Keratinocyte (primary cell): ENCODE measurements around the gene GOPC.

Source experiments
- CTCF ChIP-seq, 3 experiments: IDR thresholded peaks in 1 of 3; conservative IDR thresholded peaks in 1 of 3; optimal IDR thresholded peaks in 1 of 3; 2 replicates in 2 of 3; 3 replicates in 1 of 3; pipeline versions ENCODE3 to v1.5.1; 2011; ENCODE audit warnings: low read length in 3 of 3, mild to moderate bottlenecking in 3 of 3, moderate library complexity in 2 of 3, control low read depth in 1 of 3, inconsistent platforms in 1 of 3; ENCODE audit not compliant: insufficient read depth in 2 of 3; ENCODE audit errors: extremely low read depth in 1 of 3
- EZH2 ChIP-seq: IDR thresholded peaks from one replicate; pipeline ENCODE4 v1.6.1; 2012; ENCODE audit warnings: inconsistent platforms, mild to moderate bottlenecking, low read length, moderate library complexity

GRCh38 chr6:117530467-117531242, 71.7 kb downstream of the GOPC start:
- TF ChIP-seq CTCF (optimal IDR thresholded peaks at IDR 0.05 in 1 of 3, IDR thresholded peaks at IDR 0.05 in 1 of 3, conservative IDR thresholded peaks at IDR 0.05 in 1 of 3; ENCODE audit: extremely low read depth in 1 of 3, insufficient read depth in 2 of 3, low read length in 3 of 3) (no peak), EZH2 (no peak)
